ENCODE results near the gene NRXN2.
A peak's percentile ranks its signal among the peaks of the same experiment; 100 is the strongest.

- TF ChIP-seq REST (IDR thresholded peaks at IDR 0.05; ENCODE audit: low read depth): peak; percentile 79
- no peak for TF ChIP-seq RAD21 (IDR thresholded peaks at IDR 0.05; ENCODE audit: low read depth)
- TF ChIP-seq, protein P1, sequence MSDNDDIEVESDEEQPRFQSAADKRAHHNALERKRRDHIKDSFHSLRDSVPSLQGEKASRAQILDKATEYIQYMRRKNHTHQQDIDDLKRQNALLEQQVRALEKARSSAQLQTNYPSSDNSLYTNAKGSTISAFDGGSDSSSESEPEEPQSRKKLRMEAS (IDR thresholded peaks at IDR 0.05): no peak
- no peak for TF ChIP-seq EGR1 (IDR thresholded peaks at IDR 0.05)
- no peak for TF ChIP-seq EP300 (IDR thresholded peaks at IDR 0.05; ENCODE audit: borderline replicate concordance)
- TF ChIP-seq TAF1 (IDR thresholded peaks at IDR 0.05; ENCODE audit: low read depth): no peak
- no peak for TF ChIP-seq YY1 (IDR thresholded peaks at IDR 0.05; ENCODE audit: low read depth)
- TF ChIP-seq CEBPB (IDR thresholded peaks at IDR 0.05): no peak
- TF ChIP-seq USF1 (IDR thresholded peaks at IDR 0.05): no peak
- no peak for TF ChIP-seq CREB1 (IDR thresholded peaks at IDR 0.05; ENCODE audit: low read depth)
- no peak for TF ChIP-seq ZBTB7A (IDR thresholded peaks at IDR 0.05; ENCODE audit: low read depth)
- no peak for TF ChIP-seq TCF12 (IDR thresholded peaks at IDR 0.05; ENCODE audit: low read depth)
Observed at GRCh38 chr11:64637334-64638017, 85.5 kb downstream of the NRXN2 start.

Data from Ishikawa (cell line).